ENCODE results near the gene SLX4IP.

Gene SLX4IP

DNA sequence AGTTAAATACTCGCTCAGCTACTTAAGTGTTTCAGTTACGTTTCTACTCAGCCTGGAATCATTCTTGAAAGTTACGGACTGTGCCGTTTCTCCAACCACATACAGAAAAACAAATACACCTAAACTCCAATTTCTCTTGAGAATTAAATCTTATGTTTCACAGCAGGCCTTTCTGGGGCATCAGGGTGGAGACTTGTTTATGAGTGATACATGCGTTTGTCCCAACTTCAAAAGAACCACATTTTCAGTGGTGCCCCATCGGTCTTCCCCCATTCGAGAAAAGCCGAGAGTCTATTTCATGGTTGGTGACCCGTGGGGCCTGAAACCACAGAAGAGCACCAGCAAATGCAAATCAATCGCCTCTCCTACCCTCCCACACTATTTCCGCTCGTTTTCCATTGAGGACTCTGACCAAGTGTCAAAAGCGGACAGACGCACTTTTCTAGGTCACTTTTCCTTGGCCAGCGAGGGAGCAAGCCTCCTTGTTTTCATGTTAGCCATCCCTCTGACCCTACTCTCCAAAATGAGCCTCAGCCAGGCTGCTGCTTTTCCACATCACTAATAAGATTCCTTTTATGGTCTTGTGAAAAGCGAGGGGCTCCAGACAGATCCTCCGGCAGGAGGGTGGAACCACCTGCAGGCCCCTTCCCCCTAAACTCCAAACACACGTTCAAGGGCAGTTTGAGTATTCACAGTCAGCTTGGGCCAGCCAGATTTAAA is 235.6 kb downstream of the SLX4IP start:
- no peak for DNase-seq

DNA sequence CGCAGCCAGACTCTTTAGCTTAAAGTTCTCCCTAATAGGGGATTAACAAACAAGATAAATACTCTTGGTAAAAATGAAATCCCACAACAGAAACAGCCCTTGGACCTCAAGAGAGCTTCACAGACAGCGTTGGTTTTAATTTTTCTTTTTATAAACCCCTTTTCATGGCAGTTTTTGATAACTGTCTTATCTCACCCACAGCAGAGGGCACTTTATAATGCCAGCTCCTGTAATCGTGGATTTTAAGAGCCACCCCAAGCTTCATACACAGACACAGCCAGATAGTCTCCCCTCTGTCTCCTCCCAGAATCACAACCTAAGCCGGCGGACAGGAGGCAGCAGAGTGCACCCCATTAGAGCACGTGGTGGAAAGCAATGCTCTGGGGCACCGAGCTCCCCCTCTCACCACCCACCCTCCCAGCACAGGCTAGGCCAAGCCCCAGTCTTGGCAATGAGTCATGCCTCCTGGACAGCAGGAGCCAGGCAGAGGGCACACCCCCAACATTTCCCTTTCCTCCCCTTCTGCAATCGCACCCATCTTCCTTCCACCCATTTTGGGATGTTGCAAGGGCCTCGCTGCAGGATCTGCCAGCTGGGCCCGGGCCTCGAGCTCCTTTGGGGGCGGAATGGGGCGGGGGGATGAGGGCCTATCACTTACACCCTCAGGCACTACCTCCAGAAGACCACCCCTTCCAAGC is 236.3 kb downstream of the SLX4IP start:
- DNase-seq = no peak

DNA sequence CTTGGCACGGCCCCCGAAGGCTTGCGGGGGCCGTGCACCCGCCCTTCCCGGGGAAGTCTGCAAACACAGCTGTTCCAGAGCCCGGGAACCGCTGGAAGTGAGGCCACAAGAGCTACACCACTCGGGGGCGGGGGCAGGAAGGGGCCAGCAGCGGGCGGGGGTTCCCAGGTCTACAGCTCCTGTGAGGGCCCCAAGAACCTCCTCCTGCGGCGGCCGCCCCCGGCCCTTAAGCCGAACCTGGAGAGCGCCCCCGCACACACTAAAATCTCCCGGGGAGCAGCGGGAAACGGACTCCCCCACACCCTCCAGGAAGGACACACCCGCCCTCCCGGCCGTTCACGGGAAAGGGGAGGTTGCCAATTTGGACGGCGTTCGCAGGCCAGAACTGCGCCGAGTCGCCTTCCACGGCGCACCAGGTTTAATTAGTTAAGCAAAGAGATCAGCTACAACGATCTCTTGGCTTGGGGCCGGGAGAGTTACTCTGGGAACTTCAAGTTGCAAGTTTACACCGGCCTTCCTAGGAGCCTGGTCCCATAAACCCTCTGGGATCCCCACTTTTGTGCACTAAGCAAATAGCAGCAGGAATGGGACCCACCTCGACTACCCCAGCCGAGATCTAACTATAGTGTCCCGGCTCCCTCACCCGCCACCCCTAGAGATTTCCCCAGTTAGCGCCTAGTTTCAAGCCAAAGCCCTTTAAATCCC is 237.0 kb downstream of the SLX4IP start:
- DNase-seq = no peak

DNA sequence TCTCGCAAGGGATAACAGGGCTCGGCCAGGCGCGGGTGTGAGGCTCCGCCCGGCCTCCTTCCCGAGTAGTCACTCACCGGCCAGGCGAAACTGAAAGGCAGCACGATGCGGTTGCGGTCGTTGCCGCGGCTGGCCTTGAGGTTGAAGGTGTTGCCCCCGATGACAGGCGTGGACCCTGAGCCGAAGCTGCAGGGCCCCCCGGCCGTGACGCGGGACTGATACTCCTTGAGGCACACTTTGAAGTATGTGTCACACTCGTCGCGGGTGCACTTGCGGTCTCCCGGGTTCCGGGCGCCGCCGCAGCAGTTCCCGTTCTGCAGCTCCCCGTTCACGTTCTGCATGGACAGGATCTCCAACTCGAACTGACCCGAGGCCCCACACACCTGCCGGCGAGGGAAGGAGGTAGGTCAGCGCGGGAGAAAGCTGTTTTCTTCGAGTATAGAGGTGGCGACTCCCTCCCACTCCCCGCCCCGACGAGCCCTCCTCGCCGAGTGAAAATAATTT is 237.6 kb downstream of the SLX4IP start:
- DNase-seq = no peak

DNA sequence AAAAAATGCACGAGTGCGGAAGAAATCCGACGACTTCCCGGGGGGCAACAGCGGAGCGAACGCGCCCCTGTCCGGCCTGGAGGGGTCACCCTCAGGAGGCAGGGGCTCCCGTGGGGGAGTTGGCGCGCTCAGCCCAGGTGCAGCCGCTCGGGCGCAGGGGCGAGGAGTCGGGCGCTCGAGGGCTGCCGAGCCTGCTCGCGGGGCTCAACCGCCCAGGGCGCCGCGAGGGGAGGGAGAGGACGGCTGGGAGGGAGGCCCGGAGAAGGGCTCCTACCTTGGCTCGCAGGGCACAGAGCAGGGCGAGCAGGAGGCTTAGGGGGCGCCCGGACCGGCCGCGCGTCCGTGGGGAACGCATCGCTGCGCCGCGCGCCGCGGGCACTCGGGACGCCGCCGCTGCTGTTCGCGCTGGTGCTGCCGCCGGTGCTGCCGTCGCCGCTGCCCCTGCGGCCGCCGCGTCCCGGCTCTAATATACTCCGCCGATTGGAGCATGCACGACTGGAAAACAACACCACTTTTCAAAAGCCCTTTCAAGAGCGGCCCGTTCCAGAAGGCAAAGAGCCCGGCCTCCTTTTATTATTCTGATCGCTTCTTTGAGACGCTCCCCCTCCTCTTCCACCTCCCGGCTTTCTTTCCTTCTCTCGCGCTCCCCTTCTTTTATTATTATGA is 238.2 kb downstream of the SLX4IP start:
- DNase-seq = no peak

DNA sequence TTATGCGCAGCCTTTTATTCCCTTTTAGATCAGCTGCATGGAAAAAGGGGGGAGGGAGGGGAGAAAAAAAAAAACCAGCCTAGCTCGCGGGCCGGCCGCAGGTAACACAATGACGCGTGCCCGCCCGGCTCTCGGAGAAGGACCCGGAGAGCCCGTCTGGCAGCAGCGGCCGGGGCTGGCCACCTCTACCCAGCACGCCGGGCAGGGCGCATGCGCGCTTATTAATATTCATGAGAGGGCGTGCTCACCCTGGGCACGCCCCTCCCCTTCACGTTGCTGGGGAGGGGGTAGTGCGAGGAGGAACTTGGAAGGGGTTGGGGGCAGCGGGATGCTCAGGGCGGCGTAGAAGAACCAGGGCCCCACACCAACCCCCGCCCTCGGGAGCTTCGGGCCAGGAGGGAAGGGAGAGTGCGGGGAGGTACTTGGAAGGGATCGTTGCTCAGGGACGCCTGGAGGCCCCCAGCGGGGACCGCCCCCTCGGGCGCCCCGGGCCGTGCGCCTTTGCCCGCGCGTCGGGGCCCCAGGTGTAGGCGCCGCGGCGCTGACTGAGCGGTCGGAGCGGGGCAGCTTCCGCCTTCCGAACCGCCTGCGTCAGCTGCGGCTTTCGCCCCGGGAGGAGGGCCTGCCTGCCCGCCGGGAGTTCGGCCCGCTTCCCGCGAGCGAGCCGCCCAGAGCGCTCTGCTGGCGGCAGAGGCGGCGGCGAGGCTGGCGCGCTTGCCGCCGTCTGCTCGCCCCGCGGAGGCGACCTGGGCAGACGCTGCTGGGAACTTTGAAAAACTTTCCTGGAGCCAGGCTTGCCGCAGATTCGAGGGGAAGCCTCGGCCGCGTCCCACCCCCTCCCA is 239.0 kb downstream of the SLX4IP start, which contains the start of gene JAG1:
Gene JAG1, minus strand, starts transcription at position 158 of the 842 bp plus-strand sequence. CDS start 469 bp downstream, outside the sequence.
- DNase-seq = peak in 1 of 2 experiments; percentile 13

DNA sequence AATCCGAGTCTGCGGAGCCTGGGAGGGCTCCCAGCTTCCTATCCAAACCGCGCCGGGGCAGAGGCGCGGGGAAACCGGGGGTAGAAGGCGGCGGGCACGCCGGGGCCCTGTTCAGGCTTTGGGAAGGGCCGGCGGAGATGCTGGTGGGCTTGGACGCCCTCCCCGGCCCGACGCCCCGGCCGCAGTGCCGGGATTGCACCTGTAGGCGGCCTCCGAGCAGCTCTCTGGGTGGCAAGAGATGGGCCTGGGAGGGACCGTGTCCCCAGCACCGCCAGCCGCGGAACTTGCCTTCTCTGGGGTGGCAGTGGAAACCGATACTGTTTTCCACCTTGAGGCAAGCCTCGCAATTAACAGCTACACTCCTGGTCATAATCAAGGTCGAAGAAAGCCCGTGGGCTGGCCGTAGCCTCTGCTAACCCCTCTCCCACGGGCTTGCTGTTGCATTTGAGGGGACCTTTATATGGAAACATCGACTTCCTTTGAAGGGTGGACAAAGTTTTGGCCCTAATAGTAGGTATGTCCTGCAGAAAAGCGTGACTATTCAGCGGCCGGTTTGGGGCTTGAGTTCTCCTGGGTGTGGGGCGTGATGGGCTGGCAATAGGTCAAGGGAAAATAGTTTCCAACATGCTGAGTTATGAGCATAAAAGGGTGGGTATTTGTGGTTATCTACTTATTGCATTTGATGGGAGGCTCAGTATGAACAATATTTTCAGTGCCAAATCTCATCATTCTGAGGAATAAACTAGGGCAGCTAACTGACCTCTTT is 239.8 kb downstream of the SLX4IP start:
- DNase-seq = no peak

DNA sequence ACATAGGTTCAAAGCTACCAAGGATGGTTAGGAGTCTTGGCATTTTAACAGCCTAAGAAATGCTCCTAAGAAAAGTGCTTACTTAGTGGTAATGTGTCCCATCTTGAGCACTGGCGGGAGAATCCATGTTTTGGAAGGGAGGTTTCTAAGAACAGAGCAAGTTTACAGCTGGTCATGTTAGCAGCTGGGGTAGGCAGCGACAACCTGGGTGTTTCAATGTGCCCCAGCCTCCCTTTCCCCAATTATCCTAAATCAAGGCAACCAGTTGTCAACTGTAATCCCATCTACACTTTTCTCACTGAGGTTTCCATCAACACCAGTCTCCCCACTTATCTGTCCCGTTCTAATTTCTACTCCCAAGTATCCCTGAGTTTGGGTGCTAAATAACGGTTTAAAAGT is 240.3 kb downstream of the SLX4IP start:
- no peak for DNase-seq

DNA sequence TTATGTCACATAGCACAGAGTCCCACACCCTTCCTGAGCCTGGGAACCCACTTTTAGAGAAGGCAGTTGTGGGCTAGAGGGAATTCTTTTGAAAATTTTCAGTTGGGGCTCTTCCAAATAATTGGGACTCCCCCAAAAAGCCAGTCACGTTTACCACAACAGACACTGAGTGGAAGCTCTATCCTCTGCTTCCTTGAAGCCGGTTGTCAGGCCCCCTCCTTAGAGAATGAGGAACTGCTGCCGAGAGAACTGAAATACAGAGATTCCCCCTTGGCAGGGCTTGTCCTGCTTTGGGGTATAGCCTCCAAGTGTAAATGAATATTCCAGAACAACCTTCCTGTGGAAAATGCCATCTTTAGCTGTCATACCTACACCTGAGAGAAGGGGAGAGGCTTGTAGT is 241.4 kb downstream of the SLX4IP start:
- DNase-seq = no peak

All from activated CD4-positive, alpha-beta T cell treated with anti-CD3 and anti-CD28 coated beads, Interleukin-2, amount 50 U/mL, for 4 hours (primary cell).